ENCODE measurements around the gene GEMIN5. TPM values are rescaled to one million over a fixed set of nuclear protein-coding genes. Genes with fewer than 3 reads are reported as not detected.

The GEMIN5 gene
- total and polyA plus RNA-seq, 2 of the 8 experiments (the other 6 are each of a cell fraction or from before 2014, with no cell fraction given) = 12.8 to 47.0 TPM

- H2AFZ ChIP-seq (ENCODE audit: low read length) = no peak overlapping the region
- no peaks in the 10 kb centered on the region; a peak in 1 of 8 replicates for H3K36me3 ChIP-seq (ENCODE audit: control insufficient read depth in 2 of 4, insufficient read depth in 4 of 4, low read length in 3 of 4)
- H4K20me1 ChIP-seq (replicated peaks in 1 of 2; ENCODE audit: control insufficient read depth in 1 of 2, insufficient read depth in 2 of 2, low read length in 2 of 2) = peaks cover 2 to 3% of the 10 kb centered on the region in 2 experiments
- no peak overlapping the region for H3K4ac ChIP-seq (replicated peaks; ENCODE audit: insufficient read length, low read depth, low read length)
- no peak overlapping the region for H3K14ac ChIP-seq (ENCODE audit: insufficient read length)
- H3K79me2 ChIP-seq (ENCODE audit: control insufficient read depth in 1 of 2, insufficient read depth in 2 of 2, low read length in 2 of 2) = peaks cover 0 to 40% of the 10 kb centered on the region in 2 experiments; a peak in 2 of 4 replicates
- H3K4me1 ChIP-seq (replicated peaks in 1 of 4; ENCODE audit: control insufficient read depth in 3 of 4, insufficient read depth in 4 of 4, low read length in 3 of 4) = no peaks in the 10 kb centered on the region
- no peak overlapping the region for H3K9ac ChIP-seq (replicated peaks in 1 of 4; ENCODE audit: extremely low read depth in 1 of 4, low read depth in 3 of 4, low read length in 3 of 4)
- H2BK20ac ChIP-seq (ENCODE audit: low read length) = no peak overlapping the region
- H4K91ac ChIP-seq (replicated peaks; ENCODE audit: insufficient read length, low read length) = no peak overlapping the region
- no peak overlapping the region for H2BK12ac ChIP-seq (ENCODE audit: low read depth, low read length)
- H2BK5ac ChIP-seq (ENCODE audit: low read depth, low read length) = no peak overlapping the region
- H2BK15ac ChIP-seq (ENCODE audit: low read length) = no peak overlapping the region
- 91% methylated on average over 4 of the region's 4 CpGs; no CpG with 5 or more reads in 1 of the 2 experiments for WGBS, 2 experiments (ENCODE audit: extremely low coverage in 1 of 2, insufficient coverage in 1 of 2, insufficient read length in 1 of 2, insufficient replicate concordance in 2 of 2, low coverage in 1 of 2, low lambda C conversion rate in 2 of 2, missing lambda C conversion rate in 1 of 2)
- H3K4me2 ChIP-seq (ENCODE audit: insufficient read depth in 1 of 2, low read depth in 2 of 2, low read length in 2 of 2) = no peak overlapping the region
- no peak overlapping the region for H3K23ac ChIP-seq (ENCODE audit: insufficient read length)
- H3K27ac ChIP-seq (ENCODE audit: low read depth, low read length) = no peak overlapping the region
- no peaks in the 10 kb centered on the region; the same call in 1 of the 2 replicates for H3K79me1 ChIP-seq (ENCODE audit: low read depth, low read length)
- no peaks in the 10 kb centered on the region for H3K27me3 ChIP-seq (replicated peaks in 1 of 4; ENCODE audit: control insufficient read depth in 3 of 4, extremely low read depth in 1 of 4, insufficient read depth in 3 of 4, low read length in 3 of 4)
- no peaks in the 10 kb centered on the region for H3K23me2 ChIP-seq (ENCODE audit: low read depth, low read length)
- H3K9me3 ChIP-seq (ENCODE audit: insufficient read depth in 2 of 2, low read depth in 1 of 2, low read length in 1 of 2) = 0 out of 4 replicates have a peak, but pooled peaks cover 0 to 2% of the 10 kb centered on the region in 2 experiments
- H3K56ac ChIP-seq (replicated peaks; ENCODE audit: insufficient read length, low read depth, low read length) = no peak overlapping the region
- no peak overlapping the region for H2BK120ac ChIP-seq (replicated peaks; ENCODE audit: low read depth, low read length)
- ChIA-PET POLR2A (ENCODE audit: partially characterized antibody) (no interaction called here), CTCF (ENCODE audit: partially characterized antibody) (interaction anchor here (4.9 kb wide), 1 partner anchor 12 kb away, joined by 40 read pairs; no protein-coding TSS in a partner anchor)
- H3K18ac ChIP-seq (ENCODE audit: extremely low read depth, low read length) = no peak overlapping the region
- H4K8ac ChIP-seq (ENCODE audit: extremely low read depth, insufficient read depth, low read length) = no peak overlapping the region
- FAIRE-seq = no peak
- no peak overlapping the region for H3K4me3 ChIP-seq (ENCODE audit: extremely low read depth in 1 of 4, insufficient read depth in 2 of 4, low read depth in 3 of 4, low read length in 4 of 4)
- DNase-seq (ENCODE audit: low read depth in 1 of 2, low spot score in 2 of 2) = no peak
- no peak overlapping the region for H4K5ac ChIP-seq (ENCODE audit: insufficient read length, low read depth, low read length)
- H2AK5ac ChIP-seq (ENCODE audit: low read depth, low read length) = no peak overlapping the region
- no peak for TF ChIP-seq NRF1 (IDR thresholded peaks at IDR 0.05; ENCODE audit: low read depth, low read length)
- TF ChIP-seq CBX5 (IDR thresholded peaks at IDR 0.05; ENCODE audit: low read depth, low read length) = no peak
- no peak for TF ChIP-seq POU5F1 (IDR thresholded peaks at IDR 0.05; ENCODE audit: low read depth, low read length)
- no peak for TF ChIP-seq RXRA (IDR thresholded peaks at IDR 0.05; ENCODE audit: insufficient read depth, low read depth, low read length)
- no peak for TF ChIP-seq SIX5 (IDR thresholded peaks at IDR 0.05; ENCODE audit: low read depth, low read length)
- TF ChIP-seq BRCA1 (IDR thresholded peaks at IDR 0.05; ENCODE audit: low read depth, low read length) = no peak
- no peak for TF ChIP-seq SUZ12 (IDR thresholded peaks at IDR 0.05; ENCODE audit: low read length)
- no peak for TF ChIP-seq CHD1 (IDR thresholded peaks at IDR 0.05; ENCODE audit: low read depth, low read length)
- TF ChIP-seq NANOG (IDR thresholded peaks at IDR 0.05; ENCODE audit: insufficient read depth, low read depth, low read length, poor library complexity, severe bottlenecking) = no peak
- TF ChIP-seq KDM1A (IDR thresholded peaks at IDR 0.05; ENCODE audit: borderline replicate concordance, low read length) = no peak
- TF ChIP-seq JUN (IDR thresholded peaks at IDR 0.05; ENCODE audit: low read depth, low read length) = no peak
- TF ChIP-seq TCF12 (IDR thresholded peaks at IDR 0.05; ENCODE audit: low read depth, low read length) = no peak
- TF ChIP-seq HDAC6 (IDR thresholded peaks at IDR 0.05; ENCODE audit: low read depth, low read length) = no peak
- TF ChIP-seq CEBPB (IDR thresholded peaks at IDR 0.05; ENCODE audit: low read depth, low read length) = no peak
- TF ChIP-seq E2F6 (IDR thresholded peaks at IDR 0.05) = no peak
Measured at GRCh38 chr5:154948313-154948712, 10.3 kb upstream of the GEMIN5 start.

Data from H1 (cell line).